Ishikawa (cell line): ENCODE results near the gene LAMTOR3.

Source experiments
- CEBPB ChIP-seq: IDR thresholded peaks from 2 replicates; pipeline ENCODE4 v1.6.1; 2012
- CREB1 ChIP-seq: IDR thresholded peaks from 2 replicates; pipeline ENCODE4 v1.6.1; 2012; ENCODE audit warnings: low read depth
- EGR1 ChIP-seq: IDR thresholded peaks from 2 replicates; pipeline ENCODE4 v1.6.1; 2012
- EP300 ChIP-seq: IDR thresholded peaks from 2 replicates; pipeline ENCODE4 v1.6.1; 2012; ENCODE audit warnings: borderline replicate concordance
- FOXM1 ChIP-seq: IDR thresholded peaks from 2 replicates; pipeline ENCODE4 v1.6.1; 2012; ENCODE audit warnings: low read depth, borderline replicate concordance
- MAX ChIP-seq: IDR thresholded peaks from 2 replicates; pipeline ENCODE4 v1.6.1; 2012
- NFIC ChIP-seq: IDR thresholded peaks from 2 replicates; pipeline ENCODE4 v1.6.1; 2012
- RAD21 ChIP-seq: IDR thresholded peaks from 2 replicates; pipeline ENCODE4 v1.6.1; 2012; ENCODE audit warnings: low read depth
- REST ChIP-seq: IDR thresholded peaks from 2 replicates; pipeline ENCODE4 v1.6.1; 2012; ENCODE audit warnings: low read depth, mild to moderate bottlenecking
- TAF1 ChIP-seq: IDR thresholded peaks from 2 replicates; pipeline ENCODE4 v1.6.1; 2012; ENCODE audit warnings: low read depth, mild to moderate bottlenecking
- TCF12 ChIP-seq: IDR thresholded peaks from 2 replicates; pipeline ENCODE4 v1.6.1; 2012; ENCODE audit warnings: low read depth
- TEAD4 ChIP-seq: IDR thresholded peaks from 2 replicates; pipeline ENCODE4 v1.6.1; 2012
- USF1 ChIP-seq: IDR thresholded peaks from 2 replicates; pipeline ENCODE4 v1.6.1; 2012
- YY1 ChIP-seq: IDR thresholded peaks from 2 replicates; pipeline ENCODE4 v1.6.1; 2012; ENCODE audit warnings: low read depth
- ZBTB7A ChIP-seq: IDR thresholded peaks from 2 replicates; pipeline ENCODE4 v1.6.1; 2012; ENCODE audit warnings: low read depth

LAMTOR3 gene

GRCh38 chr4:99875071-99875470, 19.2 kb downstream of the LAMTOR3 start:
- no peak for TF ChIP-seq REST
- no peak for TF ChIP-seq CEBPB
- TF ChIP-seq TCF12: no peak
- no peak for TF ChIP-seq EP300
- no peak for TF ChIP-seq ZBTB7A
- TF ChIP-seq CREB1: no peak
- TF ChIP-seq NFIC: no peak
- TF ChIP-seq TEAD4: no peak
- no peak for TF ChIP-seq RAD21
- TF ChIP-seq USF1: no peak
- TF ChIP-seq TAF1: no peak
- no peak for TF ChIP-seq MAX

- TF ChIP-seq TCF12 (no peak), CEBPB (no peak), EP300 (no peak)
Measured at GRCh38 chr4:99872570-99872969, 21.7 kb downstream of the LAMTOR3 start.

- no peak for TF ChIP-seq TEAD4
- no peak for TF ChIP-seq NFIC
- no peak for TF ChIP-seq ZBTB7A
- no peak for TF ChIP-seq EP300
- no peak for TF ChIP-seq CREB1
- no peak for TF ChIP-seq EGR1
- no peak for TF ChIP-seq TCF12
- TF ChIP-seq USF1: no peak
- TF ChIP-seq FOXM1: no peak
- TF ChIP-seq MAX: no peak
- no peak for TF ChIP-seq REST
- no peak for TF ChIP-seq CEBPB
- TF ChIP-seq YY1: no peak
- TF ChIP-seq TAF1: no peak
- no peak for TF ChIP-seq RAD21
Measured at GRCh38 chr4:99868126-99868596, 26.1 kb downstream of the LAMTOR3 start.

- no peak for TF ChIP-seq RAD21
- TF ChIP-seq TEAD4: no peak
- TF ChIP-seq TAF1: no peak
- no peak for TF ChIP-seq CEBPB
- TF ChIP-seq CREB1: no peak
- TF ChIP-seq USF1: no peak
- TF ChIP-seq MAX: no peak
- no peak for TF ChIP-seq EP300
- no peak for TF ChIP-seq FOXM1
- TF ChIP-seq ZBTB7A: no peak
Measured at GRCh38 chr4:99863804-99864203, 30.4 kb downstream of the LAMTOR3 start.

GRCh38 chr4:99861120-99861905, 32.9 kb downstream of the LAMTOR3 start:
- TF ChIP-seq EGR1 (no peak), MAX (no peak), RAD21 (no peak), REST (no peak), EP300 (no peak), FOXM1 (no peak), NFIC (no peak), YY1 (no peak), TEAD4 (no peak), TAF1 (no peak)
